HCT116 (cell line): ENCODE results near the gene TMEM79. TPM values are rescaled to one million over a fixed set of nuclear protein-coding genes. Genes with fewer than 3 reads are reported as not detected.

Experiments
- ATAC-seq: fragments of 200-7000 bp; cut with Tn5 transposase; 2 replicates; pipeline ENCODE4 v1.9.1; 2020; ENCODE audit warnings: mild to moderate bottlenecking, moderate library complexity
- BruUV-seq: library from RNA; stranded (reverse); fragments of 400-500 nt; replicated peaks from 2 replicates; lab custom pipeline; 2021; lab: Mats Ljungman, UMichigan
- CTCF ChIA-PET: fragments of 300-600 bp; sonication (Branson Sonifier 250); formaldehyde crosslinking; loops from one replicate; lab custom pipeline; 2021; ENCODE audit warnings: antibody characterized with exemption; lab: Charles Lee
- POLR2A ChIA-PET: fragments of 300-600, 350-600 bp; sonication (Branson Sonifier 250); formaldehyde crosslinking; loops from one replicate; lab custom pipeline; 2021; ENCODE audit warnings: antibody characterized with exemption; lab: Charles Lee
- RAD21 ChIA-PET, 2 experiments: fragments of 300-600 bp; sonication (Branson Sonifier 250); formaldehyde crosslinking; loops; one replicate each; lab custom pipeline; 2023; ENCODE audit warnings: low total read pairs in 2 of 2; ENCODE audit not compliant: uncharacterized antibody in 2 of 2, unreplicated experiment in 2 of 2, low non-redundant PET in 1 of 2; lab: Charles Lee
- DNase-seq: peaks from one replicate; pipeline ENCODE4 v3.0.0-alpha.2; 2010; ENCODE audit warnings: low read depth, low spot score
- H2AFZ ChIP-seq: fragments of 200-600 bp; shearing (Covaris generic), sonication (generic); 2 replicates; pipeline ENCODE4 v1.6.1; 2017; ENCODE audit warnings: low read depth, mixed run types, mixed read lengths, antibody characterized with exemption, low read length; ENCODE audit not compliant: poor library complexity, severe bottlenecking
- H3K27ac ChIP-seq: 2 replicates; pipeline ENCODE4 v1.5.1; 2012; ENCODE audit warnings: low read depth, low read length
- H3K27me3 ChIP-seq: fragments of 200-600 bp; sonication (generic); 2 replicates; pipeline ENCODE4 v1.6.1; 2016; ENCODE audit warnings: mixed run types, low read length, mixed read lengths; ENCODE audit not compliant: insufficient read depth
- H3K36me3 ChIP-seq, 2 experiments: fragments of 200-500 bp in 1 of 2; fragments of 200-600 bp in 1 of 2; sonication (Bioruptor generic) in 1 of 2; sonication (generic) in 1 of 2; 2 replicates each; pipeline versions ENCODE4 v1.5.1 to v1.6.1; 2014 to 2016; ENCODE audit warnings: low read length in 2 of 2, inconsistent platforms in 1 of 2, mixed read lengths in 1 of 2, mixed run types in 1 of 2; ENCODE audit not compliant: insufficient read depth in 2 of 2, control insufficient read depth in 1 of 2
- H3K4me1 ChIP-seq, 2 experiments: fragments of 200-600 bp in 1 of 2; sonication (generic) in 1 of 2; 2 replicates each; pipeline versions ENCODE4 v1.5.1 to v1.6.1; 2012 to 2017; ENCODE audit warnings: low read length in 2 of 2, inconsistent platforms in 1 of 2, mild to moderate bottlenecking in 1 of 2, mixed read lengths in 1 of 2, mixed run types in 1 of 2, moderate library complexity in 1 of 2; ENCODE audit not compliant: insufficient read depth in 2 of 2, control insufficient read depth in 1 of 2
- H3K4me2 ChIP-seq: fragments of 200-600 bp; sonication (generic); 2 replicates; pipeline ENCODE4 v1.6.1; 2017; ENCODE audit warnings: mixed run types, low read length, mixed read lengths
- H3K4me3 ChIP-seq, 2 experiments: fragments of 200-600 bp in 1 of 2; sonication (generic) in 1 of 2; replicated peaks in 1 of 2; 2 replicates each; pipeline ENCODE4 v1.5.1; 2011 to 2016; ENCODE audit warnings: low read length in 2 of 2, control low read depth in 1 of 2, low read depth in 1 of 2, mild to moderate bottlenecking in 1 of 2, mixed read lengths in 1 of 2, mixed run types in 1 of 2
- H3K79me2 ChIP-seq: fragments of 200-600 bp; sonication (generic); 2 replicates; pipeline ENCODE4 v1.6.1; 2017; ENCODE audit warnings: mild to moderate bottlenecking, mixed run types, low read length, moderate library complexity, mixed read lengths; ENCODE audit not compliant: insufficient read depth
- H3K9ac ChIP-seq: fragments of 200-600 bp; sonication (generic); 2 replicates; pipeline ENCODE4 v1.6.1; 2016; ENCODE audit warnings: low read length, mixed read lengths
- H3K9me2 ChIP-seq: fragments of 200-600 bp; sonication (generic), shearing (Covaris generic); 2 replicates; pipeline ENCODE4 v1.6.1; 2017; ENCODE audit warnings: mixed run types, mild to moderate bottlenecking, moderate library complexity; ENCODE audit not compliant: insufficient read depth
- H3K9me3 ChIP-seq, 2 experiments: fragments of 200-500 bp in 1 of 2; fragments of 200-600 bp in 1 of 2; sonication (Bioruptor generic) in 1 of 2; sonication (generic) in 1 of 2; 2 replicates each; pipeline ENCODE4 v1.6.1; 2014 to 2017; ENCODE audit warnings: low read length in 2 of 2, mixed read lengths in 2 of 2, inconsistent platforms in 1 of 2, low read depth in 1 of 2, mild to moderate bottlenecking in 1 of 2, mixed run types in 1 of 2, moderate library complexity in 1 of 2; ENCODE audit not compliant: control insufficient read depth in 1 of 2, insufficient read depth in 1 of 2
- H4K20me1 ChIP-seq: fragments of 200-600 bp; sonication (generic), shearing (Covaris generic); 2 replicates; pipeline ENCODE4 v1.6.1; 2017; ENCODE audit warnings: mixed run types, mild to moderate bottlenecking, moderate library complexity; ENCODE audit not compliant: insufficient read depth
- CBX3 ChIP-seq: IDR thresholded peaks from 2 replicates; pipeline ENCODE4 v1.6.1; 2012; ENCODE audit warnings: low read depth
- EGR1 ChIP-seq: IDR thresholded peaks from 2 replicates; pipeline ENCODE4 v1.6.1; 2012; ENCODE audit warnings: low read depth
- EZH2 ChIP-seq: fragments of 200-600 bp; sonication (generic); IDR thresholded peaks from 2 replicates; pipeline ENCODE4 v1.6.1; 2017; ENCODE audit warnings: antibody characterized with exemption, mixed run types
- EZH2phosphoT487 ChIP-seq: fragments of 200-600 bp; IDR thresholded peaks from 2 replicates; pipeline ENCODE4 v1.6.1; 2018; ENCODE audit warnings: antibody characterized with exemption, borderline replicate concordance
- FOSL1 ChIP-seq: IDR thresholded peaks from 2 replicates; pipeline ENCODE4 v1.6.1; 2012; ENCODE audit warnings: low read depth
- POLR2A ChIP-seq: IDR thresholded peaks from 2 replicates; pipeline ENCODE4 v1.7.0; 2011; ENCODE audit warnings: borderline replicate concordance; ENCODE audit not compliant: insufficient read depth, insufficient read length; ENCODE audit errors: extremely low read depth
- RAD21 ChIP-seq: IDR thresholded peaks from 2 replicates; pipeline ENCODE4 v1.6.1; 2012; ENCODE audit warnings: low read depth, mild to moderate bottlenecking
- SRF ChIP-seq: IDR thresholded peaks from 2 replicates; pipeline ENCODE4 v1.6.1; 2012; ENCODE audit warnings: low read depth
- TCF7L2 ChIP-seq: IDR thresholded peaks from 2 replicates; pipeline ENCODE4 v1.7.0; 2011; ENCODE audit warnings: borderline replicate concordance, inconsistent platforms; ENCODE audit not compliant: insufficient read depth, insufficient read length; ENCODE audit errors: extremely low read depth
- YY1 ChIP-seq: IDR thresholded peaks from 2 replicates; pipeline ENCODE4 v1.6.1; 2011; ENCODE audit warnings: low read length, low read depth, moderate library complexity, mild to moderate bottlenecking; ENCODE audit not compliant: insufficient replicate concordance; ENCODE audit errors: extremely low read depth
- intact Hi-C: fragments of 100-400 bp; cut with micrococcal nuclease; formaldehyde crosslinking; loops from 2 replicates; pipeline ENCODE4 v1.10.0; 2022
- total RNA-seq: library from RNA; stranded (reverse); gene quantifications from one replicate; pipeline ENCODE4 v1.2.1, GENCODE V29; 2021; ENCODE audit not compliant: unreplicated experiment
- TF ChIP-seq, protein P1 (sequence below): IDR thresholded peaks from 2 replicates; pipeline ENCODE4 v1.6.1; 2011; ENCODE audit warnings: mild to moderate bottlenecking, low read length, moderate library complexity; ENCODE audit not compliant: insufficient replicate concordance; ENCODE audit errors: extremely low read depth
- TF ChIP-seq, protein P2 (sequence below), 3 experiments: fragments of 200-600 bp in 1 of 3; sonication (generic) in 1 of 3; IDR thresholded peaks in 2 of 3; conservative IDR thresholded peaks in 1 of 3; 2 replicates each; pipeline ENCODE4 v1.5.1; 2012 to 2017; ENCODE audit warnings: low read depth in 2 of 3, low read length in 2 of 3, antibody characterized with exemption in 1 of 3, borderline replicate concordance in 1 of 3, control low read depth in 1 of 3, mild to moderate bottlenecking in 1 of 3, mixed read lengths in 1 of 3, mixed run types in 1 of 3, moderate library complexity in 1 of 3; ENCODE audit not compliant: insufficient read depth in 1 of 3
- TF ChIP-seq, protein P3 (sequence below): IDR thresholded peaks from 2 replicates; pipeline ENCODE4 v1.6.1; 2012

TMEM79 gene
- total RNA-seq, 1 experiment from 2014 or later, result 6.3 TPM

DNA sequence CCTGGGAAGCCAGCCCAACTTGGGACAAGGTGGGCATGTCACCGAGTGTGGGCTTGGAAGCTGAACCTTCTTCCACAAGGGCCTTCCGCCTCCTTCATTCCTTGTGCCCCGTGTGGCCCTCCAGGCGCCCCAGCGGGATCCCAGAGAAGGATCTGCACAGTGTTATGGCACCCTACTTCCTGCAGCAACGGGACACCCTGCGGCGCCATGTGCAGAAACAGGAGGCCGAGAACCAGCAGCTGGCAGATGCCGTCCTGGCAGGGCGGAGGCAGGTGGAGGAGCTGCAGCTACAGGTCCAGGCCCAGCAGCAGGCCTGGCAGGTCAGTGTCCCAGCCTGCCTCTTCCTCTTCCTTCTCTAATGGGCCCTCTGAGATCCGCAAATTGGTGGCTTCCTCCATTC, 48.0 kb upstream of the TMEM79 start (continued):
- TF ChIP-seq, protein P1, sequence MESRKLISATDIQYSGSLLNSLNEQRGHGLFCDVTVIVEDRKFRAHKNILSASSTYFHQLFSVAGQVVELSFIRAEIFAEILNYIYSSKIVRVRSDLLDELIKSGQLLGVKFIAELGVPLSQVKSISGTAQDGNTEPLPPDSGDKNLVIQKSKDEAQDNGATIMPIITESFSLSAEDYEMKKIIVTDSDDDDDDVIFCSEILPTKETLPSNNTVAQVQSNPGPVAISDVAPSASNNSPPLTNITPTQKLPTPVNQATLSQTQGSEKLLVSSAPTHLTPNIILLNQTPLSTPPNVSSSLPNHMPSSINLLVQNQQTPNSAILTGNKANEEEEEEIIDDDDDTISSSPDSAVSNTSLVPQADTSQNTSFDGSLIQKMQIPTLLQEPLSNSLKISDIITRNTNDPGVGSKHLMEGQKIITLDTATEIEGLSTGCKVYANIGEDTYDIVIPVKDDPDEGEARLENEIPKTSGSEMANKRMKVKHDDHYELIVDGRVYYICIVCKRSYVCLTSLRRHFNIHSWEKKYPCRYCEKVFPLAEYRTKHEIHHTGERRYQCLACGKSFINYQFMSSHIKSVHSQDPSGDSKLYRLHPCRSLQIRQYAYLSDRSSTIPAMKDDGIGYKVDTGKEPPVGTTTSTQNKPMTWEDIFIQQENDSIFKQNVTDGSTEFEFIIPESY, result no peak
- TF ChIP-seq TCF7L2 (no peak), RAD21 (no peak), YY1 (no peak), FOSL1 (no peak)
- TF ChIP-seq, protein P2, sequence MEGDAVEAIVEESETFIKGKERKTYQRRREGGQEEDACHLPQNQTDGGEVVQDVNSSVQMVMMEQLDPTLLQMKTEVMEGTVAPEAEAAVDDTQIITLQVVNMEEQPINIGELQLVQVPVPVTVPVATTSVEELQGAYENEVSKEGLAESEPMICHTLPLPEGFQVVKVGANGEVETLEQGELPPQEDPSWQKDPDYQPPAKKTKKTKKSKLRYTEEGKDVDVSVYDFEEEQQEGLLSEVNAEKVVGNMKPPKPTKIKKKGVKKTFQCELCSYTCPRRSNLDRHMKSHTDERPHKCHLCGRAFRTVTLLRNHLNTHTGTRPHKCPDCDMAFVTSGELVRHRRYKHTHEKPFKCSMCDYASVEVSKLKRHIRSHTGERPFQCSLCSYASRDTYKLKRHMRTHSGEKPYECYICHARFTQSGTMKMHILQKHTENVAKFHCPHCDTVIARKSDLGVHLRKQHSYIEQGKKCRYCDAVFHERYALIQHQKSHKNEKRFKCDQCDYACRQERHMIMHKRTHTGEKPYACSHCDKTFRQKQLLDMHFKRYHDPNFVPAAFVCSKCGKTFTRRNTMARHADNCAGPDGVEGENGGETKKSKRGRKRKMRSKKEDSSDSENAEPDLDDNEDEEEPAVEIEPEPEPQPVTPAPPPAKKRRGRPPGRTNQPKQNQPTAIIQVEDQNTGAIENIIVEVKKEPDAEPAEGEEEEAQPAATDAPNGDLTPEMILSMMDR (IDR thresholded peaks at IDR 0.05 in 2 of 3, conservative IDR thresholded peaks at IDR 0.05 in 1 of 3; ENCODE audit: borderline replicate concordance in 1 of 3, insufficient read depth in 1 of 3, low read depth in 2 of 3, low read length in 2 of 3), result no peak

DNA sequence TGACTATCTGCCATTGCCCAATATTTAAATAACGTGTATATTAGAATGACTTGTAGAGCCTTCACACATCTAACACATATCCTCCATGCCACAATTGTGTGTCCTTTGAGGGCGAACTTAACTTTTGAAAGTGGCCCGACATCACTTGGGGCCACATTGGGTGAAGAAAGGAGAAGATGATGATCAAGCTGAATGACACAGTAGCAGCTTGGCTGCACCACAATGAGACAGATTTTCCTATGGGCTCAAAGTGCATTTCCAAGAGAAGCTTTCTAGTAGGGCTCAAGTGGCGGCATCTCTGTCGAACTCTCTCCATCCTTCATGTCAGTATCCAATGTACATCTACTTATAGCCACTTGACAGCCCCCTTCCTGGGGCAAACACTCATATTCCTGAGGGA, 45.9 kb upstream of the TMEM79 start:
- H3K9me3 ChIP-seq, result no peaks in the 10 kb centered on the region
- peaks cover 10 to 21% of the 10 kb centered on the region in 2 experiments for H3K4me1 ChIP-seq
- no peak overlapping the region for H3K9ac ChIP-seq
- ChIA-PET CTCF (interaction anchor here (0.6 kb wide), 1 partner anchor 13 kb away, joined by 4 read pairs; no protein-coding TSS in a partner anchor), RAD21 (no interaction called here), POLR2A (no interaction called here)
- H2AFZ ChIP-seq, result no peak overlapping the region
- no peaks in the 10 kb centered on the region for H3K9me2 ChIP-seq
- no peak for ATAC-seq
- no peak for DNase-seq
- H3K36me3 ChIP-seq, result peaks cover 0 to 11% of the 10 kb centered on the region in 2 experiments; a peak in 2 of 4 replicates
- BruUV-seq, result no TSS peak
- H3K79me2 ChIP-seq, result no peaks in the 10 kb centered on the region
- no peak overlapping the region for H3K4me3 ChIP-seq
- H4K20me1 ChIP-seq, result no peaks in the 10 kb centered on the region
- intact Hi-C loops, result no loop called here
- H3K27me3 ChIP-seq, result no peaks in the 10 kb centered on the region
- no peak overlapping the region for H3K4me2 ChIP-seq
- no peak overlapping the region for H3K27ac ChIP-seq
- TF ChIP-seq POLR2A, result no peak
- no peak for TF ChIP-seq EGR1
- TF ChIP-seq YY1, result no peak
- TF ChIP-seq, protein P2 (IDR thresholded peaks at IDR 0.05 in 2 of 3, conservative IDR thresholded peaks at IDR 0.05 in 1 of 3; ENCODE audit: borderline replicate concordance in 1 of 3, insufficient read depth in 1 of 3, low read depth in 2 of 3, low read length in 2 of 3), result no peak
- no peak for TF ChIP-seq SRF
- TF ChIP-seq RAD21, result no peak
- TF ChIP-seq EZH2, result no peak
- TF ChIP-seq, protein P3, sequence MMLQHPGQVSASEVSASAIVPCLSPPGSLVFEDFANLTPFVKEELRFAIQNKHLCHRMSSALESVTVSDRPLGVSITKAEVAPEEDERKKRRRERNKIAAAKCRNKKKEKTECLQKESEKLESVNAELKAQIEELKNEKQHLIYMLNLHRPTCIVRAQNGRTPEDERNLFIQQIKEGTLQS, result no peak
- no peak for TF ChIP-seq CBX3
- no peak for TF ChIP-seq EZH2phosphoT487
- TF ChIP-seq TCF7L2, result no peak
